Measurements from ENCODE around the gene GRK5. TPM values are rescaled to one million over a fixed set of nuclear protein-coding genes. Genes with fewer than 3 reads are reported as not detected.

GRK5 gene
- total RNA-seq, 2 donors from 2014 or later: 9.1 to 11.9 TPM

DNA sequence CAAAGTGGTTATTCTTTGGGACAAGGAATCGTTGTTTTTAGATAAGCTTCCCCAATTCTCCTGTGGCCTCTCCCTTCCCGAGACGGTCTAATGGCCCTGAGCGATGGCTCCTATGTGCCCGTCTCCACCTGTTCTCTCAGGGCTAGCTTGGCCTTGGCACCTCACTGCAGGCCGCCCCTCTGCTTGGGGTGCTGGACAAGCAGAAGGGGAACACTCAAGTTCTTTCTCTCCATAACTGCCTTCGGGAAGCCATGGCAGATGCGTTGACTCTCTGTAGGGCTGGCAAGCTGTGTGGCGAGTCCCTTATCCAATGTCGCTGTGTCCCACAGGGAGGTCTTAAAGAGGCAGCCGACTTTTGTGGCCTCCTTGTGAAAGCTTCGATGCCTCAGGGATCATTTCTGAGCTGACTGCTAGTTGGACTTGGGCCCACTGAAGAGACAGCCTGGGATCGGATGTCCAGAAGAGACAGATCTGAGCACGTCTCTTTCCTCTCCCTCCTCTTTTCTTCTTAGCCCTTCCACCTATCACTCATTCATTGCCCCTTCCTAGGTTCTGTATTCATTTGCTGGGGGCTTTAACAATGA is 70.8 kb downstream of the GRK5 start:
- Histone ChIP-seq H3K9me3 (ENCODE audit: control insufficient read depth, low read length) (no peaks in the 10 kb centered on the region), H3K36me3 (ENCODE audit: control insufficient read depth, insufficient read depth, low read length) (no peaks in the 10 kb centered on the region), H3K27me3 (ENCODE audit: control insufficient read depth, insufficient read depth, low read length, poor library complexity, severe bottlenecking) (no peaks in the 10 kb centered on the region), H3K9ac (ENCODE audit: extremely low read depth, low read length, poor library complexity, severe bottlenecking) (no peak overlapping the region), H3K27ac (ENCODE audit: low read depth, low read length) (no peak overlapping the region), H3K4me1 (ENCODE audit: control insufficient read depth, insufficient read depth, low read length) (no peaks in the 10 kb centered on the region), H3K4me3 (ENCODE audit: low read length) (no peak overlapping the region)
- peaks cover 2% of the 10 kb centered on the region for H3K36me3 Mint-ChIP-seq (ENCODE audit: low read depth)
- DNase-seq: no peak
- H3K27ac Mint-ChIP-seq: no peak overlapping the region
- H3K27me3 Mint-ChIP-seq (ENCODE audit: insufficient read depth): no peaks in the 10 kb centered on the region
- H3K4me1 Mint-ChIP-seq: peaks cover 14% of the 10 kb centered on the region
- no peak overlapping the region for H3K4me3 Mint-ChIP-seq
- H3K9me3 Mint-ChIP-seq: no peaks in the 10 kb centered on the region
- TF ChIP-seq, protein P1, sequence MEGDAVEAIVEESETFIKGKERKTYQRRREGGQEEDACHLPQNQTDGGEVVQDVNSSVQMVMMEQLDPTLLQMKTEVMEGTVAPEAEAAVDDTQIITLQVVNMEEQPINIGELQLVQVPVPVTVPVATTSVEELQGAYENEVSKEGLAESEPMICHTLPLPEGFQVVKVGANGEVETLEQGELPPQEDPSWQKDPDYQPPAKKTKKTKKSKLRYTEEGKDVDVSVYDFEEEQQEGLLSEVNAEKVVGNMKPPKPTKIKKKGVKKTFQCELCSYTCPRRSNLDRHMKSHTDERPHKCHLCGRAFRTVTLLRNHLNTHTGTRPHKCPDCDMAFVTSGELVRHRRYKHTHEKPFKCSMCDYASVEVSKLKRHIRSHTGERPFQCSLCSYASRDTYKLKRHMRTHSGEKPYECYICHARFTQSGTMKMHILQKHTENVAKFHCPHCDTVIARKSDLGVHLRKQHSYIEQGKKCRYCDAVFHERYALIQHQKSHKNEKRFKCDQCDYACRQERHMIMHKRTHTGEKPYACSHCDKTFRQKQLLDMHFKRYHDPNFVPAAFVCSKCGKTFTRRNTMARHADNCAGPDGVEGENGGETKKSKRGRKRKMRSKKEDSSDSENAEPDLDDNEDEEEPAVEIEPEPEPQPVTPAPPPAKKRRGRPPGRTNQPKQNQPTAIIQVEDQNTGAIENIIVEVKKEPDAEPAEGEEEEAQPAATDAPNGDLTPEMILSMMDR (conservative IDR thresholded peaks at IDR 0.05): no peak
- 94% methylated on average over 12 to 14 of the region's 14 CpGs for WGBS, 2 experiments (ENCODE audit: insufficient coverage in 1 of 2, insufficient read length in 1 of 2)

DNA sequence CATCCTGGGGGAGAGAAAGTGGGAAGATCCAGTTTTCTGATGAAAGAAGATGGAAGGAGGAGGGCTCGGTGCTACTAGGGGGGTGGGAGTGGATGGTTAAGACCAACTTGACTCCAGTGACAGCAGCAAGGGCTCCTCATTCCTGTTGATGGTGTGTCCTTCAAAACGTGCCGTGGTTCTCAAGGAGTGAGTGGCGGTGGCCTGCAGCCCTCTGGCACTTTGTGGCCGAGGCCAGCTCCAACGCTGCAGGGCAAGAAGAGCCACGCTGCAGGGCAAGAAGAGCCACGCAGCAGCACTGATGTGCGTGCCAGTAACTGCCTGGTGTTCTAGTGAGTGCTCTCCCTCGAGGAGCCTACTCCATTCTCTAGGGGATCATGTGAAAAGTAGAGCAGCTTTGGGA is 72.1 kb downstream of the GRK5 start:
- no peak overlapping the region for H3K27ac ChIP-seq (ENCODE audit: low read depth, low read length)
- no peaks in the 10 kb centered on the region for H3K4me1 ChIP-seq (ENCODE audit: control insufficient read depth, insufficient read depth, low read length)
- no peak overlapping the region for H3K4me3 ChIP-seq (ENCODE audit: low read length)
- peaks cover 2% of the 10 kb centered on the region for H3K36me3 Mint-ChIP-seq (ENCODE audit: low read depth)
- no peaks in the 10 kb centered on the region for H3K27me3 ChIP-seq (ENCODE audit: control insufficient read depth, insufficient read depth, low read length, poor library complexity, severe bottlenecking)
- 90 to 91% methylated on average over 10 of the region's 10 CpGs for WGBS, 2 experiments (ENCODE audit: insufficient coverage in 1 of 2, insufficient read length in 1 of 2)
- H3K4me1 Mint-ChIP-seq: peaks cover 14% of the 10 kb centered on the region
- no peaks in the 10 kb centered on the region for H3K9me3 Mint-ChIP-seq
- no peaks in the 10 kb centered on the region for H3K36me3 ChIP-seq (ENCODE audit: control insufficient read depth, insufficient read depth, low read length)
- no peak overlapping the region for H3K9ac ChIP-seq (ENCODE audit: extremely low read depth, low read length, poor library complexity, severe bottlenecking)
- TF ChIP-seq, protein P1 (conservative IDR thresholded peaks at IDR 0.05): no peak
- H3K27me3 Mint-ChIP-seq (ENCODE audit: insufficient read depth): no peaks in the 10 kb centered on the region
- no peak overlapping the region for H3K4me3 Mint-ChIP-seq
- no peak overlapping the region for H3K27ac Mint-ChIP-seq
- no peaks in the 10 kb centered on the region for H3K9me3 ChIP-seq (ENCODE audit: control insufficient read depth, low read length)
- no peak for DNase-seq

DNA sequence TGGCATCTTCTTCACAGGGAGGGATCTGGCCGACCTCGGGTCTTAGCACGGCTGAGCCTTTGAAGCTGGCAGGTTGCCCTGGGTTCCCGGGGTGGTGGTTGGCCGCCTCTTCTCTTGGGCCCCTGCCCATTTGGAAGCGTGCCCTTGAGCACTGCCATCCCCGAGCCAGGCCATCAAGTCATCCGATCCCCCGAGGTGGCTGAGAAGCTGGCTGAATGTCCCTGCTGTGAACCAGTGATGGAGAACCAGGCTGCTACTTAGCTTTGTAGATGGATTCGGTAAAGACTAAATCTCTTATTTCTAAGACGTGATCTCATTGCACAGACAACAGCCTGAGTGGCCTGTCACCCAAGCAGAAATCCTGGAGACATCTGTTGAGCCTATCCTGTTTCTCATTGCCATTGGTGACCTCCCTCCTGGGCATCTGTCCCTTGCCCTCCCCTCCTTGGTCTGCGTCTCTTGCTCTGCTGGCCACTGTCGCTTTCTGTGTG is 74.3 kb downstream of the GRK5 start:
- H3K4me3 Mint-ChIP-seq: no peak overlapping the region
- H3K9ac ChIP-seq (ENCODE audit: extremely low read depth, low read length, poor library complexity, severe bottlenecking): no peak overlapping the region
- no peak overlapping the region for H3K4me3 ChIP-seq (ENCODE audit: low read length)
- no peak overlapping the region for H3K27ac ChIP-seq (ENCODE audit: low read depth, low read length)
- H3K36me3 ChIP-seq (ENCODE audit: control insufficient read depth, insufficient read depth, low read length): no peaks in the 10 kb centered on the region
- H3K27ac Mint-ChIP-seq: no peak overlapping the region
- H3K4me1 Mint-ChIP-seq: no peaks in the 10 kb centered on the region
- H3K4me1 ChIP-seq (ENCODE audit: control insufficient read depth, insufficient read depth, low read length): no peaks in the 10 kb centered on the region
- 92 to 95% methylated on average over 9 to 13 of the region's 13 CpGs for WGBS, 2 experiments (ENCODE audit: insufficient coverage in 1 of 2, insufficient read length in 1 of 2)
- H3K36me3 Mint-ChIP-seq (ENCODE audit: low read depth): peaks cover 2% of the 10 kb centered on the region
- TF ChIP-seq, protein P1 (conservative IDR thresholded peaks at IDR 0.05): no peak
- H3K27me3 Mint-ChIP-seq (ENCODE audit: insufficient read depth): no peaks in the 10 kb centered on the region
- no peak for DNase-seq
- H3K9me3 Mint-ChIP-seq: no peaks in the 10 kb centered on the region
- no peaks in the 10 kb centered on the region for H3K27me3 ChIP-seq (ENCODE audit: control insufficient read depth, insufficient read depth, low read length, poor library complexity, severe bottlenecking)
- no peaks in the 10 kb centered on the region for H3K9me3 ChIP-seq (ENCODE audit: control insufficient read depth, low read length)

All from endodermal cell (in vitro differentiated cells).